HG03066 (cell line): ENCODE data around the gene CCDC200.
"Not testable (repeated sequence)": the region's sequence is repeated elsewhere in the genome, so short reads cannot be mapped to it uniquely, and the experiment has no call there.

ENCODE experiments used
- ATAC-seq: cut with Tn5 transposase; IDR thresholded peaks from one replicate; pipeline ENCODE4 v1.9.1; 2021; ENCODE audit warnings: low read depth; ENCODE audit not compliant: unreplicated experiment

The CCDC200 gene

DNA sequence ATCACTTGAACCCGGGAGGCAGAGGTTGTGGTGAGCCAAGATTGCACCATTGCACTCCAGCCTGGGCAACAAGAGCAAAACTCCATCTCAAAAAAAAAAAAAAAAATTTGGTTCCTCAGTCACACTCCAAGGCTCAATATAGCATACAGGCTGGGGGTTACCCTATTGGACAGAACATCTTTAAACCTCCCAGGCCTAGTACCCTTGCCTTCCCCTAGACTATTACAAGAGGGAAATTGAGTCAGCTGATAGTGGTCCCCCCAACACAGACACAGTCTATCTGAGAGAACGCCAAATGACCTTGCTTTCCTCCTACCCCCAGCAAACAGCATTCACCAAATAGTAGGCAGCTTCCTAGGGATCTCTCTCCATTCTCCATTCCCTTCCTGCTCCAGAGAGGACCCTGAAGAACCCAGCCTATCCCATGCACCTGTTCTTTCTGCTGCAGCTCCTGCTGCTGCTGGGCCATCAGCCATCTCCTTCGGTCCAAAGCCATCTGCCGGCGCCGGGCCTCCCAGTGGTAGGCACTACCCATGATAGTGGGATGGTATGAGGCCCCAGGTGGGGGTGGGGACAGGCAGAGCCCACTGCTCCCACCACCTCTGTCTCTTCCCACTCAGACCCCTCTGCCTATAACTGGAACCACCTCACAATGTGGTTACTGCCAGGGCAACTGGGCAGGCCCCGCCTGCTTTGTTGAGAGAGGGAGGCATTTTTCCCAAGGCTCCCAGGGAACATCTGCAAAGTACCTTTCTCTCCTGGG, at the start of gene CCDC200:
Gene CCDC200, minus strand, starts transcription at position 604 of the 763 bp plus-strand sequence. Its CDS starts 69 bp downstream, at position 535.
- not testable (repeated sequence) for ATAC-seq

DNA sequence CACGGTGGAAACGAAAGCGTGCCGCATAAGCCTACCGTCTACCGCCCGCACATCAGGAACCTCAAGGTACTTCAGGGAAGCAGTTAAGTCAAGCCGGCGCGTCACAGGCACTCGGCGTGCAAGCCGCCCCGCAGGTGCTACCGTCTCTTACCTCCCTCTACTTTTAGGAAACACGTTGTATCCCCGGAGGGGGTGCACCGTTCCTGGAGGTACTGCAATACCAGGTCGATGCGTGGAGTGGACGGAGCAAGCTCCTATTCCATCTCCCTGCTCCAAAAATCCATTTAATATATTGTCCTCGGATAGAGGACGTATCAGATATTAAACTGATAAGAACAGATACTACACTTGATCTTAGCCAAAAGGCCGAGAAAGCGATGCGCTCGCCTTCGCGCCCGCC, 44.5 kb upstream of the CCDC200 start:
- not testable (repeated sequence) for ATAC-seq

DNA sequence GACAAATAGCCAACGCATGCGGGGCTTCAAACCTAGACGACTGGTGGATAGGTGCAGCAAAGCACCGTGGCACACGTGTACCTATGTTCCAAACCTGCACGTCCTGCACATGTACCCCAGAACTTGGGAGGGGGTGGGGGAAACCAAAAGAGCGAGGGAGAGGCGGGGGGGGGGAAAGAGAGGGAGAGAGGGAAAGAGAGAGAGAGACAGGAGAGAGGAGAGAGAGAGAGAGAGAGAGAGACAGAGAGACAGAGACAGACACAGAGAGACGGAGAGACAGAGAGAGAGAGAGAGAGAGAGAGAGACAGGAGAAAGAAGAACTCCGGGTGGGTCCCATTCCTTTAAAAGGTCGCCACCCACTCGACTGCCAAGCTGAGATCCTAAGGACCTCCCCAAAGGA, 44.1 kb upstream of the CCDC200 start:
- ATAC-seq = not testable (repeated sequence)

DNA sequence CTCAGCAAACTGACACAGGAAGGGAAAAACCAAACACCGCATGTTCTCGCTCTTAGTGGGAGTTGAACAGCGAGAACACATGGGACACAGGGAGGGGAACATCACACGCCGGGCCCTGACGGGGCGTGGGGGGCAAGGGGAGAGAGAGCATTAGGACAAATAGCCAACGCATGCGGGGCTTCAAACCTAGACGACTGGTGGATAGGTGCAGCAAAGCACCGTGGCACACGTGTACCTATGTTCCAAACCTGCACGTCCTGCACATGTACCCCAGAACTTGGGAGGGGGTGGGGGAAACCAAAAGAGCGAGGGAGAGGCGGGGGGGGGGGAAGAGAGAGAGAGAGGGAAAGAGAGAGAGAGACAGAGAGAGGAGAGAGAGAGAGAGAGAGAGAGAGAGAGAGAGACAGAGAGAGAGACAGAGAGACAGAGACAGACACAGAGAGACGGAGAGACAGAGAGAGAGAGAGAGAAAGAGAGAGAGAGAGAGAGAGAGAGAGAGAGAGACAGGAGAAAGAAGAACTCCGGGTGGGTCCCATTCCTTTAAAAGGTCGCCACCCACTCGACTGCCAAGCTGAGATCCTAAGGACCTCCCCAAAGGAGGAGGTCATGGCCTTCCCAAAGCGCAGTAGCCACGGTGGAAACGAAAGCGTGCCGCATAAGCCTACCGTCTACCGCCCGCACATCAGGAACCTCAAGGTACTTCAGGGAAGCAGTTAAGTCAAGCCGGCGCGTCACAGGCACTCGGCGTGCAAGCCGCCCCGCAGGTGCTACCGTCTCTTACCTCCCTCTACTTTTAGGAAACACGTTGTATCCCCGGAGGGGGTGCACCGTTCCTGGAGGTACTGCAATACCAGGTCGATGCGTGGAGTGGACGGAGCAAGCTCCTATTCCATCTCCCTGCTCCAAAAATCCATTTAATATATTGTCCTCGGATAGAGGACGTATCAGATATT, 42.4 kb upstream of the CCDC200 start:
- not testable (repeated sequence) for ATAC-seq

DNA sequence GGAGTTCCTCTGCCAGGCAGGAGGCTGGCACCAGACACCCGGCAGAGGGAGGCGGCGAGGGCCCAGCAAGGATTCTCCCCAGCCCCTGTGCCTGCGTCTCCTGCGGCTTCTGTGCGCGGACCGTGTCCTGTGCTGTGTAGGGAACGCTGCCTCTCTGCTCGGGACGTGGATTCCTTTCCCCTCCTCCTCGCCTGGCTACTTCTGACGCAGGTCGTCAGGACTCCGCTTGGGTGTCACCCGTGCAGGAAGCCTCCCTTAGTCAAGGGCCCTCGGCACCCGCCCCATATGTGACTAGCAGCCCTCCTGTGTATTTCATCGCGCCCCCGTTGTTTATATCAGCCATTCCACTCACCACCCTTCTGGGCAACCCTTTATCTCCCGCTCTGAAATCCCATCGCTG, 18.0 kb upstream of the CCDC200 start:
- not testable (repeated sequence) for ATAC-seq

DNA sequence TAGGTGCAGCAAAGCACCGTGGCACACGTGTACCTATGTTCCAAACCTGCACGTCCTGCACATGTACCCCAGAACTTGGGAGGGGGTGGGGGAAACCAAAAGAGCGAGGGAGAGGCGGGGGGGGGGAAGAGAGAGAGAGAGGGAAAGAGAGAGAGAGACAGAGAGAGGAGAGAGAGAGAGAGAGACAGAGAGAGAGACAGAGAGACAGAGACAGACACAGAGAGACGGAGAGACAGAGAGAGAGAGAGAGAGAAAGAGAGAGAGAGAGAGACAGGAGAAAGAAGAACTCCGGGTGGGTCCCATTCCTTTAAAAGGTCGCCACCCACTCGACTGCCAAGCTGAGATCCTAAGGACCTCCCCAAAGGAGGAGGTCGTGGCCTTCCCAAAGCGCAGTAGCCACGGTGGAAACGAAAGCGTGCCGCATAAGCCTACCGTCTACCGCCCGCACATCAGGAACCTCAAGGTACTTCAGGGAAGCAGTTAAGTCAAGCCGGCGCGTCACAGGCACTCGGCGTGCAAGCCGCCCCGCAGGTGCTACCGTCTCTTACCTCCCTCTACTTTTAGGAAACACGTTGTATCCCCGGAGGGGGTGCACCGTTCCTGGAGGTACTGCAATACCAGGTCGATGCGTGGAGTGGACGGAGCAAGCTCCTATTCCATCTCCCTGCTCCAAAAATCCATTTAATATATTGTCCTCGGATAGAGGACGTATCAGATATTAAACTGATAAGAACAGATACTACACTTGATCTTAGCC, 12.4 kb upstream of the CCDC200 start:
- ATAC-seq = not testable (repeated sequence)

DNA sequence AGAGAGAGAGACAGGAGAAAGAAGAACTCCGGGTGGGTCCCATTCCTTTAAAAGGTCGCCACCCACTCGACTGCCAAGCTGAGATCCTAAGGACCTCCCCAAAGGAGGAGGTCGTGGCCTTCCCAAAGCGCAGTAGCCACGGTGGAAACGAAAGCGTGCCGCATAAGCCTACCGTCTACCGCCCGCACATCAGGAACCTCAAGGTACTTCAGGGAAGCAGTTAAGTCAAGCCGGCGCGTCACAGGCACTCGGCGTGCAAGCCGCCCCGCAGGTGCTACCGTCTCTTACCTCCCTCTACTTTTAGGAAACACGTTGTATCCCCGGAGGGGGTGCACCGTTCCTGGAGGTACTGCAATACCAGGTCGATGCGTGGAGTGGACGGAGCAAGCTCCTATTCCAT, 11.2 kb upstream of the CCDC200 start:
- not testable (repeated sequence) for ATAC-seq

DNA sequence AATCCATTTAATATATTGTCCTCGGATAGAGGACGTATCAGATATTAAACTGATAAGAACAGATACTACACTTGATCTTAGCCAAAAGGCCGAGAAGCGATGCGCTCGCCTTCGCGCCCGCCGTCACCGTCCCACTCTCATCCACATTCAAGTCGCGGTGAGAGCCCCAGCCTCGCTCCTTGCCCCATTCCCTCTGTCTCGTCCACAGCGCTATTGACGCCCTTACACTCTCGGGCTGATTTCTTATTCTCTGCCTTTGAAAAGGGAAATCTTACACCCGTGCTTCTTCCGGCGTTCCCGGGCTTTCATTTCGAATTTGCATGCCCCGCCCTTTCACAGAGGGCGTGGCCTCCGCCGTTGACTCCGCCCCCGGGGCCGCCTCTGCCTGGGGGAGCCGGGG, 5.5 kb upstream of the CCDC200 start, which contains the start of gene RNU2-1:
Gene RNU2-1, minus strand, starts transcription at position 101 of the 400 bp plus-strand sequence.
- ATAC-seq = not testable (repeated sequence)

DNA sequence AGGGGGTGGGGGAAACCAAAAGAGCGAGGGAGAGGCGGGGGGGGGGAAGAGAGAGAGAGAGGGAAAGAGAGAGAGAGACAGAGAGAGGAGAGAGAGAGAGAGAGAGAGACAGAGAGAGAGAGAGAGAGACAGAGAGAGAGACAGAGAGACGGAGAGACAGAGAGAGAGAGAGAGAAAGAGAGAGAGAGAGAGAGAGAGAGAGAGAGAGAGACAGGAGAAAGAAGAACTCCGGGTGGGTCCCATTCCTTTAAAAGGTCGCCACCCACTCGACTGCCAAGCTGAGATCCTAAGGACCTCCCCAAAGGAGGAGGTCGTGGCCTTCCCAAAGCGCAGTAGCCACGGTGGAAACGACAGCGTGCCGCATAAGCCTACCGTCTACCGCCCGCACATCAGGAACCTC, 4.8 kb upstream of the CCDC200 start:
- ATAC-seq = not testable (repeated sequence)

DNA sequence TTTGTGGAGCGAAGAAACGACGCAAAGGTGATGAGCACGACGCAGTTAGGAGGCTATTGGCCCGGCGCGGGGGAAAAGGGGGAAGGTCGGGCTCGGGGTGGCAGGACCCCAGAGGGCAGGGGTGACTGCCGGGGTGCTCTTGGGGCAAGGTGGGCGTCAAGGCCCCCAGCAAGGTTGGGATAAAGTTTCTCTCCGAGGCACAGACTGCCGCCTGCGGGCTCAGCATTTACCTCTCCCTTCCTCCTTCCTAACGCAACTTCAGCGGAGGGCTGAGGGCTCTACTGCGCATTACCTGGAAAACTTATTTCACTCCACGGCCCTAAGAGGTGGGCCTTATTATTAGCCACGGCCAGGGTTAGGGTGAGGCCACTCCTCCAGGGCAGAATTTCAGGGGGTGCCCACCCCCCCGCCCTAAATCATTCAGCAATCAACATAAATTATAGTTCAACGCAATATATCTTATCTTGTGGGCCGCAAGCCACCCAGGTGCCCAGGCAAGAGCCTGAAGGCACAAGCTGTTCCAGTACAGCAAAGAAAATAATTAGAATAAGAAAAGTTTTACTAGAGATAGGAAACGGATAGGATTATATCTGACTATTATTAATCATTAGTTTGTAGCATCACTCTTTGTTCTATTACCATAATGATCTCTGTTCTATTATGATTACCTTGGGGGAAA, 3.7 kb upstream of the CCDC200 start:
- ATAC-seq = not testable (repeated sequence)

DNA sequence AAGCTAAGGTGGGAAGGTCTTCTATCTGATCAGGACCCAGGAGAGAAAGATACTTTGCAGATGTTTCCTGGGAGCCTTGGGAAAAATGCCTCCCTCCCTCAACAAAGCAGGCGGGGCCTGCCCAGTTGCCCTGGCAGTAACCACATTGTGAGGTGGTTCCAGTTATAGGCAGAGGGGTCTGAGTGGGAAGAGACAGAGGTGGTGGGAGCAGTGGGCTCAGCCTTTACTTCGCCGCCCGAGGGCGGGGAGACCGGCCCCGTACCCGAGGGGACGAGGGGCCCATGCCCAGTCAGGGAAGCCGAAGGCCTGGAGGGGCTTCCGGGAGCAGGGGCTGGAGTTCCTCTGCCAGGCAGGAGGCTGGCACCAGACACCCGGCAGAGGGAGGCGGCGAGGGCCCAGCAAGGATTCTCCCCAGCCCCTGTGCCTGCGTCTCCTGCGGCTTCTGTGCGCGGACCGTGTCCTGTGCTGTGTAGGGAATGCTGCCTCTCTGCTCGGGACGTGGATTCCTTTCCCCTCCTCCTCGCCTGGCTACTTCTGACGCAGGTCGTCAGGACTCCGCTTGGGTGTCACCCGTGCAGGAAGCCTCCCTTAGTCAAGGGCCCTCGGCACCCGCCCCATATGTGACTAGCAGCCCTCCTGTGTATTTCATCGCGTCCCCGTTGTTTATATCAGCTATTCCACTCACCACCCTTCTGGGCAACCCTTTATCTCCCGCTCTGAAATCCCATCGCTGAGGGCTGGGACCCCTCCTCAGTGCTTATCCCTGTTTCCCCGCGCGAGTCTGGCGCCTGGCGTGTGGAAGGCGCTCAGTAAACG, 3.0 kb upstream of the CCDC200 start:
- ATAC-seq = not testable (repeated sequence)

DNA sequence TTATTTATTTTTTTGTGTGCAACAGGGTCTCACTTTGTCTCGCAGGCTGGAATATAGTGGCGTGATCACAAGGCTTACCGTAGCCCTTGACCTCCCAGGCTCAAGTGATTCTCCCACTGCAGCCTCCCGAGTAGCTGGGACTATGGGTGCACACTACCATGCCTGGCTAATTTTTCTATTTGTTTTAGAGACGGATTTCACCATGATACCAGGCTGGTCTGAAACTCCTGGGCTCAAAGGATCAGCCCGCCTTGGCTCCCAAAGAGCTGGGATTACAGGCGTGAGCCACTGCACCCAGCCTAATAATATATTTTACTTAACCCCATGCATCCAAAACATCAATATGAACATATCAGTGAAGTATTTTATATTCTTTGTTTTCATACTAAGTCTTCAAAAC, 2.0 kb downstream of the CCDC200 start:
- ATAC-seq = no peak

DNA sequence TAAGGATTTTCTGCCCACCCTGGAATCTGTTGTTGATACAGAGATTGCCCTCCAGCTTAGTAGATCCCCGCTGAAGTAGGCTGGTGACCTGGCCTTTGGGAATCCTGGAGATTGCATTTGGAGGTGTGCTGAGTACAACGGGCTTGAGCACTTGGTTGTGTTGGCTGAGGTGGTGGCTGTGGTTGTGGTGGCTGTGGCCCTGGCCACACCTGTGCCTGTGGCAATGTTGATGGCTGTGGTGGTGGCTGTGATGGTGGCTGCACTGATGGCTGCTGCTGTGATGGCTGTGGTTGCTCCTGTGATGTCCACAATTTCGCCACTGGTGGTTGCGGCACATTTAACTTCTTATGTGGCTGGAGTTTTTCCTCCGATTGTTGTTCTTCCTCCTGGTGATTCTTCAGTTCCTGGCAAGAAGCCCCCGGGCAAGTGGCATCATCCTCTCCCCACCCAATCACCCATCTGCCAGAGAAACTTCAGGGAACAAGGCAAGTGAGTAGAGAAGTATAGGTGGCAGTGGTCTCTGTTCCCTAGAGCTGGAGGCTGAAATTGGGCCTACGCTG, 4.2 kb downstream of the CCDC200 start:
- ATAC-seq = no peak

DNA sequence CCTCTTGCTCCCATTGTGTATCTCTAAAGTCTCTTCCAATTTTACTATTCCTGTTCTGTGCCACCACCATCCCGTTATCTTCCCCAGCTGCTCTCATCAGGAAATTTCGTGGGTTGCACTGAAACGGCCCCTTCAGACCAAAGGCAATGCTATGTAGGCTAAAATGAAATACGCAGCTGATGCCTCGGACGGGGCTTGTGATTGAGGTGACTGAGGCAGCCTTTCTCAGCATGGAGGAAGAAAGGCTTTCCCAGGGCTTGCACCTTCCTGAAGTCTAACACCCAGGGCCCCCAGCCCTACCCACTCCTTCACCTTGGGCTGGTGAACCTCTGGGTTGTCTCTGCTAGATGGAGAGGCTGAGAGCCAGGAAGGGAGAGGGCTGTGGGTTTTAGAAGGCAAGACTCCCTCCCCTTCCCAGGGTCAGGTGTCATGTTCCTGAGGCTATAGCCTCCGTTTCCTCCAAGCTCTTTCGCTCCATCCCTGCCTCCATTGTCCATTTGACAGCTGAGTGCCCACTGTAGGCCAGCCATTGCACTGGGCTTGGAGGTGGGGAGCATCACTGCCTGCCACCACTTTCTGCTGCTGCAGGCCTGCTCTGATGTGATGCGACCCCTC, 7.8 kb downstream of the CCDC200 start:
- no peak for ATAC-seq

DNA sequence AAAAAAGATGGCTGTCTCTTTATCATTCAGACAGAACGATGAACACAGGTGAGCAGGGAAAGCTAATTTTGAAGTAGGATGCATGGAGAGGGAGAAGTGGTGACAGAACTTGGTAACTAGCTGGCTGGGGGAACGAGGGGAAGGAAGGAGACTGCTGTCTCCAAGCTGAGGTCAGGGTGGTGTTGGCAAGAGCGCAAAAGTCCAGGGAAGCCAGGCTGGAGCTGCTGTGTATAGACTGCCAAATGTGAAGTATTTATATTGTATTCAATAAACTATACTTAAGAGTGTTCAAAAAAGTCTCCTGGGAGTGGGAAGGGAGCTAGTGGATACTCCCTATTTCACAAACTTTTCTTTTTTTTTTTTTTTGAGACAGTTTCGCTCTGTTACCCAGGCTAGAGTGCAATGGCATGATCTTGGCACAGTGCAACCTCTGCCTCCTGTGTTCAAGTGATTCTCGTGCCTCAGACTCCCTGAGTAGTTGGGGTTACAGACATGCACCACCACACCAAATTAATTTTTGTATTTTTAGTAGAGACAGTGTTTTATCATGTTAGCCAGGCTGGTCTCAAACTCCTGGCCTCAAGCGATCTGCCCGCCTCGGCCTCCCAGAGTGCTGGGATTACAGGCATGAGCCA, 8.6 kb downstream of the CCDC200 start:
- no peak for ATAC-seq

DNA sequence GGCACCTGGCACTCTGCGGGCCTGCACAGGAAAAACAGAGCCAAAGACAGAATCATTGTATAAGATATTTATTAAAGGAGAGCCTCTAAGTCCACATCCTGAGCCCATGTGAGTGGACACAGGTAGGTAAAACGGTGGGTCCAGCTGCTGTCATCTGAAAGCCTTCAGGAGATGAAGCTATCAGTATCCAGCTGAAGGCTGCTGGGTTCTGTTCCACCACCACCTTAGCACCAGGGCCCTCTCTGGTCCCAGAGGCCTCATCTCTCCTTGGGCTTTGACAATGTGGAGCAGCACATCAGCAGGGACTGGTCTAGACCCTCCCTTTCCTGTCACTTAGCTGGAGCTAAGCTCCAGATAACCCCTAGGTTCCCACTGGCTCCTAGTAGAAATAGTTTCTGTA, 9.4 kb downstream of the CCDC200 start:
- no peak for ATAC-seq

DNA sequence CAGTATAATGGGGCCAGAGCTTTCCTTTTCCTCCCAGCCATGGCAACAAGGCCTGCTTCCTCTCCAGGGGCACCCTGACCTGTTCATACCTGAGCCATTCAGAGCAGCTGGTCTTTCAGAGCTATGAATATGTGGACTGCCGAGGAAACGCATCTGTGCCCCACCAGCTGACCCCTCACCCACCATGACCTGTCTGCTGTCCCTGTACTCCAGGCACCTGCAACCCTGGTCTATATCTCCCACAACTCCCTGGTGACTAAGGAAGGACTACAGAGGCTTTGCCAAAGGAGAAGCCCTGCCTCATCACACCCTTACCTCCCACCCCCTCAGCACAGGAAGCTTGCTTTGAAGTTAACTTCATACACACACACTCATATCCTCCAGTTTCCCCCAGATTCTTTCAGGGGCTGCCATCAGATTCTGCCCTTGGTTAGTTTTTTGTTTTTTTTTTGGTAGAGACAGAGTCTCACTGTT, 10.8 kb downstream of the CCDC200 start:
- ATAC-seq = no peak
